HepG2 (cell line): ENCODE measurements around the gene PPP1R14D. TPM values are rescaled to one million over a fixed set of nuclear protein-coding genes. Genes with fewer than 3 reads are reported as not detected.

Experiments
- ATAC-seq: fragments of 200-7000 bp; cut with Tn5 transposase; 3 replicates; pipeline ENCODE4 v1.9.1; 2020; ENCODE audit warnings: mild to moderate bottlenecking, moderate library complexity
- BruUV-seq: library from RNA; stranded (reverse); fragments of 400-500 nt; replicated peaks from 2 replicates; lab custom pipeline; 2021; lab: Mats Ljungman, UMichigan
- CTCF ChIA-PET: fragments of 300-600 bp; formaldehyde crosslinking; extraction: SDS; loops from one replicate; lab custom pipeline; 2021; ENCODE audit warnings: low total read pairs, inconsistent platforms, low intra/inter-chr PET ratio; lab: Yijun Ruan, JAX
- POLR2A ChIA-PET: fragments of 350-600 bp; sonication (Branson Sonifier 250); formaldehyde crosslinking; loops from one replicate; lab custom pipeline; 2020; ENCODE audit warnings: antibody characterized with exemption, inconsistent platforms; lab: Yijun Ruan, JAX
- DNase-seq: peaks from one replicate; pipeline ENCODE4 v3.0.0-alpha.2; 2015; ENCODE audit warnings: low spot score
- FAIRE-seq: peaks from 3 replicates; lab custom pipeline; 2011; peaks lifted over from hg19 to GRCh38; lab: Jason Lieb, UNC
- H2AFZ ChIP-seq: one replicate; pipeline ENCODE4 v1.6.1; 2011; ENCODE audit warnings: low read length, inconsistent platforms
- H3K27ac ChIP-seq: fragments of 300-600 bp; 3 replicates; pipeline ENCODE4 v1.8.0; 2011; ENCODE audit warnings: mixed run types, mild to moderate bottlenecking, mixed read lengths, low read length, inconsistent platforms; ENCODE audit not compliant: insufficient read depth; ENCODE audit errors: extremely low read length
- H3K27me3 ChIP-seq, 2 experiments: fragments of 200-600 bp in 1 of 2; 2 replicates in 1 of 2; 3 replicates in 1 of 2; pipeline versions ENCODE4 v1.6.0 to v1.8.0; 2011; ENCODE audit warnings: low read length in 2 of 2, mild to moderate bottlenecking in 2 of 2, moderate library complexity in 2 of 2, inconsistent platforms in 1 of 2; ENCODE audit not compliant: insufficient read depth in 2 of 2, control insufficient read depth in 1 of 2
- H3K36me3 ChIP-seq, 2 experiments: fragments of 200-600 bp in 1 of 2; replicated peaks in 1 of 2; 2 replicates in 1 of 2; 3 replicates in 1 of 2; pipeline versions ENCODE4 v1.5.1 to v1.8.0; 2011; ENCODE audit warnings: low read length in 2 of 2, inconsistent platforms in 1 of 2; ENCODE audit not compliant: insufficient read depth in 2 of 2, control insufficient read depth in 1 of 2
- H3K4me1 ChIP-seq: 2 replicates; pipeline ENCODE4 v1.5.1; 2012; ENCODE audit warnings: low read length, inconsistent platforms; ENCODE audit not compliant: insufficient read depth
- H3K4me2 ChIP-seq: 2 replicates; pipeline ENCODE4 v1.6.0; 2011; ENCODE audit warnings: low read depth, low read length, inconsistent platforms
- H3K4me3 ChIP-seq, 3 experiments: fragments of 200-600 bp in 1 of 3; sonication (generic), shearing (Covaris generic) in 1 of 3; replicated peaks in 1 of 3; 2 replicates each; pipeline ENCODE4 v1.5.1; 2011 to 2016; ENCODE audit warnings: low read length in 3 of 3, inconsistent platforms in 2 of 3, low read depth in 2 of 3, mild to moderate bottlenecking in 2 of 3, control low read depth in 1 of 3, mixed read lengths in 1 of 3; ENCODE audit not compliant: insufficient read depth in 1 of 3
- H3K79me2 ChIP-seq: one replicate; pipeline ENCODE4 v1.6.1; 2011; ENCODE audit warnings: low read length, inconsistent platforms; ENCODE audit not compliant: insufficient read depth
- H3K9ac ChIP-seq: 2 replicates; pipeline ENCODE4 v1.6.0; 2011; ENCODE audit warnings: mild to moderate bottlenecking, low read depth, low read length, inconsistent platforms; ENCODE audit not compliant: insufficient read depth
- H3K9me3 ChIP-seq: 2 replicates; pipeline ENCODE4 v1.5.1; 2012; ENCODE audit warnings: mild to moderate bottlenecking, low read length
- H4K20me1 ChIP-seq: 2 replicates; pipeline ENCODE4 v1.6.0; 2011; ENCODE audit warnings: inconsistent platforms, mild to moderate bottlenecking, low read length, moderate library complexity; ENCODE audit not compliant: insufficient read depth
- ELF3 ChIP-seq: IDR thresholded peaks from 2 replicates; pipeline ENCODE4 v1.6.1; 2016; ENCODE audit warnings: missing genetic modification reagents, missing compliant biosample characterization
- FOXO4 ChIP-seq: sonication (generic); formaldehyde crosslinking; conservative IDR thresholded peaks from 2 replicates; pipeline ENCODE4 v1.8.1; 2023; ENCODE audit warnings: missing genetic modification reagents
- POLR2A ChIP-seq, 2 experiments: IDR thresholded peaks; 2 replicates each; pipeline ENCODE4 v1.6.1; 2011; ENCODE audit warnings: low read depth in 2 of 2, low read length in 2 of 2, mild to moderate bottlenecking in 1 of 2, moderate library complexity in 1 of 2; ENCODE audit not compliant: insufficient read depth in 1 of 2
- PREB ChIP-seq: sonication (generic); formaldehyde crosslinking; IDR thresholded peaks from 2 replicates; pipeline ENCODE4 v1.4.0; 2020; ENCODE audit warnings: missing genetic modification reagents
- ZBTB46 ChIP-seq: sonication (generic); formaldehyde crosslinking; IDR thresholded peaks from 2 replicates; pipeline ENCODE4 v1.4.0; 2020; ENCODE audit warnings: mild to moderate bottlenecking, missing genetic modification reagents, borderline replicate concordance
- ZNF235 ChIP-seq: sonication (generic); formaldehyde crosslinking; IDR thresholded peaks from 2 replicates; pipeline ENCODE4 v1.8.1; 2023; ENCODE audit warnings: mild to moderate bottlenecking, missing genetic modification reagents, borderline replicate concordance
- ZNF546 ChIP-seq: sonication (generic); formaldehyde crosslinking; conservative IDR thresholded peaks from 2 replicates; pipeline ENCODE4 v1.8.1; 2023; ENCODE audit warnings: mild to moderate bottlenecking, missing genetic modification reagents
- ZNF879 ChIP-seq: sonication (generic); formaldehyde crosslinking; IDR thresholded peaks from 2 replicates; pipeline ENCODE4 v1.8.1; 2023; ENCODE audit warnings: missing genetic modification reagents
- ZXDC ChIP-seq: sonication (generic); formaldehyde crosslinking; IDR thresholded peaks from 2 replicates; pipeline ENCODE4 v1.5.0; 2020; ENCODE audit warnings: mild to moderate bottlenecking, missing genetic modification reagents
- WGBS: methylation state at CpG from one replicate; pipeline ENCODE4 v1.1.6; 2017; ENCODE audit warnings: low lambda C conversion rate; 5-methylcytosine and 5-hydroxymethylcytosine counted together
- in situ Hi-C: cut with HindIII; loops from 2 replicates; pipeline ENCODE4 v1.10.0; 2017; ENCODE audit warnings: low pct_unique_long_range_greater_than_20kb; ENCODE audit not compliant: extremely low pct_ligation_motif_present
- intact Hi-C: fragments of 100-400 bp; cut with micrococcal nuclease; formaldehyde crosslinking; loops from one replicate; pipeline ENCODE4 v1.10.0; 2022; ENCODE audit not compliant: unreplicated experiment
- polyA plus RNA-seq, 8 experiments: library from polyadenylated mRNA; depleted of rRNA in 3 of 8; stranded (reverse) in 7 of 8; unstranded in 1 of 8; fragments of >200 nt; fragmentation: Illumina TruSeq in 4 of 8; extraction: Trizol in 4 of 8; gene quantifications; 2 replicates each; pipeline versions ENCODE4 v1.2.1 to v1.2.3, GENCODE V29; 2011 to 2016; ENCODE audit warnings: low read depth in 4 of 8, missing spikeins in 1 of 8, mixed read lengths in 1 of 8; ENCODE audit not compliant: insufficient read depth in 1 of 8
- total RNA-seq, 5 experiments: library from RNA; depleted of rRNA; stranded (reverse); fragments of >200 nt; fragmentation: Illumina TruSeq; extraction: Trizol; gene quantifications; 2 replicates each; pipeline ENCODE4 v1.2.3, GENCODE V29; 2016; ENCODE audit warnings: low read depth in 1 of 5

PPP1R14D gene
- total and polyA plus RNA-seq, 2 of the 13 experiments (the other 11 are each of a cell fraction or from before 2014, with no cell fraction given): 0.53 to 0.55 TPM

GRCh38 chr15:40812721-40813425 lies 15.6 kb downstream of the PPP1R14D start:
- H3K9me3 ChIP-seq: no peaks in the 10 kb centered on the region
- ChIA-PET POLR2A (no interaction called here), CTCF (no interaction called here)
- no peaks in the 10 kb centered on the region for H4K20me1 ChIP-seq
- H3K9ac ChIP-seq: no peak overlapping the region
- intact Hi-C loops (no loop called here), in situ Hi-C loops (no loop called here)
- TF ChIP-seq ZXDC (CRISPR knock-in tag): no peak
- TF ChIP-seq ZNF235 (CRISPR knock-in tag): no peak
- TF ChIP-seq POLR2A (IDR thresholded peaks at IDR 0.05; ENCODE audit: insufficient read depth in 1 of 2, low read depth in 2 of 2, low read length in 2 of 2): 0 out of 4 replicates have a peak, but pooled peaks of 1 of the 2 experiments have one; percentile 21
- H3K4me1 ChIP-seq: peaks cover 15% of the 10 kb centered on the region
- H3K4me2 ChIP-seq: no peak overlapping the region
- H3K36me3 ChIP-seq: peaks cover 8 to 22% of the 10 kb centered on the region in 2 experiments
- no peak overlapping the region for H3K4me3 ChIP-seq
- FAIRE-seq: no peak
- H3K27ac ChIP-seq: no peak overlapping the region
- no peaks in the 10 kb centered on the region; a peak in 1 of 5 replicates for H3K27me3 ChIP-seq
- no TSS peak for BruUV-seq
- 94% methylated on average over 10 of the region's 12 CpGs for WGBS
- peaks cover 6% of the 10 kb centered on the region for H3K79me2 ChIP-seq
- ATAC-seq: no peak
- H2AFZ ChIP-seq: no peak overlapping the region
- no peak for DNase-seq

- Histone ChIP-seq H3K4me1 (peaks cover 26% of the 10 kb centered on the region), H3K79me2 (peaks cover 18% of the 10 kb centered on the region), H4K20me1 (no peaks in the 10 kb centered on the region), H3K9ac (0 out of 2 replicates have a peak overlapping the region, but pooled peaks have one; percentile 81), H3K36me3 (peaks cover 7 to 22% of the 10 kb centered on the region in 2 experiments), H3K27me3 (no peaks in the 10 kb centered on the region; a peak in 1 of 5 replicates), H3K9me3 (no peaks in the 10 kb centered on the region), H3K4me3 (no peak overlapping the region), H2AFZ (no peak overlapping the region), H3K27ac (no peak overlapping the region), H3K4me2 (peak overlapping the region; percentile 97)
- DNase-seq: no peak
- POLR2A ChIA-PET: no interaction called here
- WGBS: 85% methylated on average over 5 of the region's 8 CpGs
- CTCF ChIA-PET: no interaction called here
- in situ Hi-C loops: no loop called here
- intact Hi-C loops: no loop called here
- no TSS peak for BruUV-seq
- no peak for ATAC-seq
- FAIRE-seq: no peak
- TF ChIP-seq ZNF546 (CRISPR knock-in tag) (no peak), PREB (no peak), ZBTB46 (CRISPR knock-in tag) (no peak), ZNF879 (CRISPR knock-in tag) (no peak), FOXO4 (CRISPR knock-in tag) (no peak), ELF3 (no peak)
Observed at GRCh38 chr15:40808861-40809450, 19.6 kb downstream of the PPP1R14D start.
